ENCODE measurements around the gene FGF1. TPM values are rescaled to one million over a fixed set of nuclear protein-coding genes. Genes with fewer than 3 reads are reported as not detected.

The FGF1 gene
- polyA plus RNA-seq, 3 donors: not detected

GRCh38 chr5:142584891-142585290 is 101.0 kb downstream of the FGF1 start:
- Histone ChIP-seq H3K36me3 (replicated peaks in 1 of 2; ENCODE audit: control insufficient read depth in 1 of 2, insufficient read depth in 2 of 2, low read length in 2 of 2) (no peaks in the 10 kb centered on the region), H3K4me3 (replicated peaks in 1 of 3; ENCODE audit: low read depth in 2 of 3, low read length in 3 of 3) (no peak overlapping the region), H3K9ac (ENCODE audit: insufficient read depth, low read length, poor library complexity, severe bottlenecking) (no peak overlapping the region), H3K4me1 (ENCODE audit: control insufficient read depth in 1 of 2, insufficient read depth in 2 of 2, low read length in 2 of 2) (peaks cover 20 to 22% of the 10 kb centered on the region in 2 donors), H3K79me2 (ENCODE audit: insufficient read depth, low read length) (no peaks in the 10 kb centered on the region), H2AFZ (ENCODE audit: insufficient read depth, low read depth, low read length, poor library complexity, severe bottlenecking) (no peak overlapping the region), H4K20me1 (ENCODE audit: insufficient read depth, low read length) (no peaks in the 10 kb centered on the region), H3K9me3 (replicated peaks in 1 of 2; ENCODE audit: control insufficient read depth in 1 of 2, insufficient read depth in 1 of 2, low read length in 2 of 2) (no peaks in the 10 kb centered on the region), H3K27me3 (ENCODE audit: control insufficient read depth in 2 of 2, insufficient read depth in 2 of 2, low read length in 2 of 2) (peaks cover 2% of the 10 kb centered on the region in 2 donors), H3K27ac (ENCODE audit: low read depth in 1 of 2, low read length in 2 of 2) (no peak overlapping the region), H3K4me2 (replicated peaks; ENCODE audit: extremely low read depth, low read length, poor library complexity, severe bottlenecking) (no peak overlapping the region)
- Mint-ChIP-seq H3K36me3 (no peaks in the 10 kb centered on the region), H3K27ac (no peak overlapping the region), H3K4me3 (peak overlapping the region in 1 of 2 donors; percentile 16), H3K27me3 (ENCODE audit: low read depth in 3 of 3) (peaks cover 2 to 16% (median 9%) of the 10 kb centered on the region in 3 donors), H3K9me3 (peaks cover 0 to 8% (median 0%) of the 10 kb centered on the region in 7 donors), H3K4me1 (peaks cover 24% of the 10 kb centered on the region)
- TF ChIP-seq CTCF (IDR thresholded peaks at IDR 0.05): no peak
- WGBS (ENCODE audit: insufficient coverage): no CpG with 5 or more reads among the region's 1 CpG
- intact Hi-C loops (cut with micrococcal nuclease): no loop called here
- no peak for DNase-seq

- Histone ChIP-seq H3K4me1 (ENCODE audit: control insufficient read depth in 1 of 2, insufficient read depth in 2 of 2, low read length in 2 of 2) (peaks cover 17 to 18% of the 10 kb centered on the region in 2 donors), H3K4me3 (replicated peaks in 1 of 3; ENCODE audit: low read depth in 2 of 3, low read length in 3 of 3) (no peak overlapping the region), H2AFZ (ENCODE audit: insufficient read depth, low read depth, low read length, poor library complexity, severe bottlenecking) (no peak overlapping the region), H3K27ac (ENCODE audit: low read depth in 1 of 2, low read length in 2 of 2) (no peak overlapping the region), H4K20me1 (ENCODE audit: insufficient read depth, low read length) (no peaks in the 10 kb centered on the region), H3K9me3 (replicated peaks in 1 of 2; ENCODE audit: control insufficient read depth in 1 of 2, insufficient read depth in 1 of 2, low read length in 2 of 2) (no peaks in the 10 kb centered on the region), H3K27me3 (ENCODE audit: control insufficient read depth in 2 of 2, insufficient read depth in 2 of 2, low read length in 2 of 2) (no peaks in the 10 kb centered on the region), H3K79me2 (ENCODE audit: insufficient read depth, low read length) (no peaks in the 10 kb centered on the region), H3K36me3 (replicated peaks in 1 of 2; ENCODE audit: control insufficient read depth in 1 of 2, insufficient read depth in 2 of 2, low read length in 2 of 2) (no peaks in the 10 kb centered on the region), H3K4me2 (replicated peaks; ENCODE audit: extremely low read depth, low read length, poor library complexity, severe bottlenecking) (no peak overlapping the region), H3K9ac (ENCODE audit: insufficient read depth, low read length, poor library complexity, severe bottlenecking) (no peak overlapping the region)
- Mint-ChIP-seq H3K36me3 (no peaks in the 10 kb centered on the region), H3K4me1 (peaks cover 16% of the 10 kb centered on the region), H3K27ac (no peak overlapping the region), H3K9me3 (peaks cover 0 to 7% (median 3%) of the 10 kb centered on the region in 7 donors), H3K4me3 (no peak overlapping the region), H3K27me3 (ENCODE audit: low read depth in 3 of 3) (peaks cover 0 to 6% (median 1%) of the 10 kb centered on the region in 3 donors)
- TF ChIP-seq CTCF (IDR thresholded peaks at IDR 0.05): no peak
- intact Hi-C loops (cut with micrococcal nuclease): no loop called here
- WGBS (ENCODE audit: insufficient coverage): 86% methylated on average over 1 of the region's 3 CpGs
- DNase-seq: no peak
Observed at GRCh38 chr5:142578161-142578830, 107.6 kb downstream of the FGF1 start.

Measured in CD14-positive monocyte (primary cell).